ENCODE measurements around the gene RHBDD1.

Gene RHBDD1

DNA sequence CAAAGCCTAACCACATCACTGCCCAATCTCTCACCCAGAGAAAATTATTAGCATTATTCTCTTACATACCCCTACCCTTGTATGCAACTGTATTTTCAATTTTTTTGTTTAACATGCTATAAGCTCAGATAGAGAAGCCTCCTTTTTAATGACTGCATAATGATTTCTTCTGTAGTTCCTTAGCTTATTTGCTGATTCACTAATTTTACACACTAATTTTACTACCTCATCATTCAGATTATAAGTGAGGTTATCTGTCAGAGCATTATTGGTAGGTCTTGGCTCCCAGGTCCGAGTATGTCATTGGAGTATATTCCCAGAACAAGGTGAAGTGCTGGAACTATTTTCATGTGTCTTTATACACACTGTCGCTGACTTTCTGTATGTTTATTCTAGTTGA, 45.4 kb downstream of the RHBDD1 start:
- Histone ChIP-seq H2AFZ (no peak overlapping the region), H3K9me3 (ENCODE audit: control insufficient read depth, low read length) (no peaks in the 10 kb centered on the region), H3K27me3 (ENCODE audit: control insufficient read depth, insufficient read depth, low read length) (no peaks in the 10 kb centered on the region), H3K4me3 (ENCODE audit: low read depth, low read length) (no peak overlapping the region), H3K4me1 (no peaks in the 10 kb centered on the region), H3K9ac (no peak overlapping the region), H3K79me2 (no peaks in the 10 kb centered on the region), H3K27ac (no peak overlapping the region), H3K36me3 (ENCODE audit: control insufficient read depth, insufficient read depth, low read length) (no peaks in the 10 kb centered on the region), H3K4me2 (ENCODE audit: low read length) (no peak overlapping the region)
- no peak for TF ChIP-seq CTCF (IDR thresholded peaks at IDR 0.05)

GRCh38 chr2:226882606-226883005, 46.8 kb downstream of the RHBDD1 start:
- no peak overlapping the region for H3K4me3 ChIP-seq (ENCODE audit: low read depth, low read length)
- no peaks in the 10 kb centered on the region for H3K36me3 ChIP-seq (ENCODE audit: control insufficient read depth, insufficient read depth, low read length)
- H3K79me2 ChIP-seq: no peaks in the 10 kb centered on the region
- H3K4me1 ChIP-seq: no peaks in the 10 kb centered on the region
- H3K27ac ChIP-seq: no peak overlapping the region
- TF ChIP-seq CTCF (IDR thresholded peaks at IDR 0.05): no peak
- H3K9me3 ChIP-seq (ENCODE audit: control insufficient read depth, low read length): no peaks in the 10 kb centered on the region
- no peak overlapping the region for H2AFZ ChIP-seq
- no peaks in the 10 kb centered on the region for H3K27me3 ChIP-seq (ENCODE audit: control insufficient read depth, insufficient read depth, low read length)
- H3K9ac ChIP-seq: no peak overlapping the region
- H3K4me2 ChIP-seq (ENCODE audit: low read length): no peak overlapping the region

- Histone ChIP-seq H3K4me2 (ENCODE audit: low read length) (no peak overlapping the region), H3K4me1 (no peaks in the 10 kb centered on the region), H3K9me3 (ENCODE audit: control insufficient read depth, low read length) (no peaks in the 10 kb centered on the region), H3K36me3 (ENCODE audit: control insufficient read depth, insufficient read depth, low read length) (no peaks in the 10 kb centered on the region), H3K79me2 (no peaks in the 10 kb centered on the region), H3K4me3 (ENCODE audit: low read depth, low read length) (no peak overlapping the region), H3K27me3 (ENCODE audit: control insufficient read depth, insufficient read depth, low read length) (no peaks in the 10 kb centered on the region), H3K9ac (no peak overlapping the region), H3K27ac (no peak overlapping the region), H2AFZ (no peak overlapping the region)
- no peak for TF ChIP-seq CTCF (IDR thresholded peaks at IDR 0.05)
Observed at GRCh38 chr2:226883296-226883795, 47.5 kb downstream of the RHBDD1 start.

DNA sequence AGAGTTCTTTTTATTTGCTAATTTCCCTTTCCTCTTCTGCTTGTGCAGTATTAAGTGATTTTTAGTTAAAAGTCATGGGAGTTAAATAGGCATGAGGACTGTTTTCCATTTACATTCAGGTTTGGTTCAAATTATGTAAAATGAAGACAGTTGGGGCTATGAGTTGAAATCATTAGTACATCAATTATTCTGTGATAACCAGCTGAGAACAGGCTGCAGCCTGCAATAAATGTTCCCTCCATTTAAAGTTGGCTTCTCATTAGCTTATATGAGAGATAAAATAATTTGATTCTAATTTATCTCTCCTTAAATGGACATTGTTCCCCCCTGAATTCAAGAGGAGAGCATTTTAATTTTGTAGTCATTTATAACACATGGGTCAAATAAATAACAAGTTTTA, 48.3 kb downstream of the RHBDD1 start:
- H3K4me1 ChIP-seq: no peaks in the 10 kb centered on the region
- no peaks in the 10 kb centered on the region for H3K79me2 ChIP-seq
- H3K4me3 ChIP-seq (ENCODE audit: low read depth, low read length): no peak overlapping the region
- no peak overlapping the region for H3K9ac ChIP-seq
- H3K9me3 ChIP-seq (ENCODE audit: control insufficient read depth, low read length): no peaks in the 10 kb centered on the region
- H3K4me2 ChIP-seq (ENCODE audit: low read length): no peak overlapping the region
- no peaks in the 10 kb centered on the region for H3K27me3 ChIP-seq (ENCODE audit: control insufficient read depth, insufficient read depth, low read length)
- no peak for TF ChIP-seq CTCF (IDR thresholded peaks at IDR 0.05)
- no peak overlapping the region for H2AFZ ChIP-seq
- no peak overlapping the region for H3K27ac ChIP-seq
- no peaks in the 10 kb centered on the region for H3K36me3 ChIP-seq (ENCODE audit: control insufficient read depth, insufficient read depth, low read length)

- H3K79me2 ChIP-seq: no peaks in the 10 kb centered on the region
- H3K36me3 ChIP-seq (ENCODE audit: control insufficient read depth, insufficient read depth, low read length): no peaks in the 10 kb centered on the region
- H2AFZ ChIP-seq: no peak overlapping the region
- H3K4me3 ChIP-seq (ENCODE audit: low read depth, low read length): no peak overlapping the region
- no peaks in the 10 kb centered on the region for H3K9me3 ChIP-seq (ENCODE audit: control insufficient read depth, low read length)
- TF ChIP-seq CTCF (IDR thresholded peaks at IDR 0.05): no peak
- H3K27me3 ChIP-seq (ENCODE audit: control insufficient read depth, insufficient read depth, low read length): no peaks in the 10 kb centered on the region
- H3K4me2 ChIP-seq (ENCODE audit: low read length): no peak overlapping the region
- no peak overlapping the region for H3K27ac ChIP-seq
- H3K4me1 ChIP-seq: no peaks in the 10 kb centered on the region
- H3K9ac ChIP-seq: no peak overlapping the region
Observed at GRCh38 chr2:226885769-226886435, 50.0 kb downstream of the RHBDD1 start.
